Gastroesophageal sphincter (tissue), 4 donors: ENCODE measurements around the gene GALNT18. TPM values are rescaled to one million over a fixed set of nuclear protein-coding genes. Genes with fewer than 3 reads are reported as not detected.

Experiments used
- ATAC-seq: fragments of 150-250 bp; one replicate; pipeline ENCODE4 v1.9.1; 2016; ENCODE audit warnings: mild to moderate bottlenecking, moderate library complexity
- H3K27ac ChIP-seq, 4 donors: fragments of 200-600 bp; sonication (generic) in 3 of 4; 1 replicate in 3 of 4; 2 replicates in 1 of 4; pipeline ENCODE4 v1.5.1; 2016 to 2019
- H3K27me3 ChIP-seq: fragments of 200-600 bp; sonication (generic); one replicate; pipeline ENCODE4 v1.5.1; 2019
- H3K36me3 ChIP-seq, 2 donors: fragments of 200-600 bp; sonication (generic); one replicate each; pipeline ENCODE4 v1.5.1; 2019; ENCODE audit warnings: control low read depth in 1 of 2
- H3K4me1 ChIP-seq, 3 donors: fragments of 200-600 bp; sonication (generic); 1 replicate in 2 of 3; 2 replicates in 1 of 3; pipeline ENCODE4 v1.5.1; 2016 to 2019; ENCODE audit warnings: control low read depth in 2 of 3
- H3K4me3 ChIP-seq, 2 donors: fragments of 200-600 bp; sonication (generic); one replicate each; pipeline ENCODE4 v1.5.1; 2019; ENCODE audit warnings: mild to moderate bottlenecking in 1 of 2, moderate library complexity in 1 of 2
- H3K9me3 ChIP-seq, 3 donors: fragments of 200-600 bp; sonication (generic); one replicate each; pipeline ENCODE4 v1.5.1; 2017 to 2019; ENCODE audit warnings: control low read depth in 2 of 3
- CTCF ChIP-seq, 4 experiments: fragments of 200-600 bp in 2 of 4; fragments of 450-650 bp in 2 of 4; sonication (generic) in 1 of 4; IDR thresholded peaks; one replicate each; pipeline ENCODE4 v1.5.1; 2017 to 2019; ENCODE audit warnings: antibody characterized with exemption in 4 of 4, mild to moderate bottlenecking in 2 of 4, moderate library complexity in 2 of 4
- EP300 ChIP-seq: sonication (generic); formaldehyde crosslinking; IDR thresholded peaks from one replicate; pipeline ENCODE4 v1.6.1; 2017; ENCODE audit warnings: antibody characterized with exemption, mild to moderate bottlenecking
- POLR2A ChIP-seq, 2 donors: fragments of 450-650 bp; IDR thresholded peaks; one replicate each; pipeline ENCODE4 v1.6.1; 2017; ENCODE audit warnings: antibody characterized with exemption in 2 of 2, mild to moderate bottlenecking in 2 of 2, moderate library complexity in 1 of 2
- POLR2AphosphoS5 ChIP-seq: sonication (generic); formaldehyde crosslinking; IDR thresholded peaks from one replicate; pipeline ENCODE4 v1.6.1; 2017; ENCODE audit warnings: antibody characterized with exemption
- WGBS, 2 donors: methylation state at CpG; one replicate each; pipeline ENCODE4 v1.1.5; 2018; ENCODE audit warnings: low coverage in 1 of 2; 5-methylcytosine and 5-hydroxymethylcytosine counted together
- total RNA-seq, 4 donors: library from RNA; depleted of rRNA; stranded (reverse); fragments of >200 nt; gene quantifications; one replicate each; pipeline ENCODE4 v1.1.0, GENCODE V29; 2016

GALNT18 gene
- total RNA-seq, 4 donors from 2014 or later, result 16.0 to 65.6 (median 35.2) TPM

- no peaks in the 10 kb centered on the region for H3K27me3 ChIP-seq
- no peaks in the 10 kb centered on the region for H3K9me3 ChIP-seq
- no peak for TF ChIP-seq EP300
- TF ChIP-seq POLR2AphosphoS5, result no peak
- no peak for TF ChIP-seq POLR2A (IDR thresholded peaks at IDR 0.05)
- TF ChIP-seq CTCF (IDR thresholded peaks at IDR 0.05), result no peak
- WGBS, 2 donors, result 83 to 95% methylated on average over 5 to 7 of the region's 7 CpGs
- no peak overlapping the region for H3K4me3 ChIP-seq
- no peaks in the 10 kb centered on the region for H3K4me1 ChIP-seq
- no peak for ATAC-seq
- peaks cover 0 to 39% of the 10 kb centered on the region in 2 donors for H3K36me3 ChIP-seq
- H3K27ac ChIP-seq, result no peak overlapping the region
Measured at GRCh38 chr11:11304550-11304949, 317.3 kb downstream of the GALNT18 start.

- H3K4me1 ChIP-seq, result no peaks in the 10 kb centered on the region
- no peak for ATAC-seq
Measured at GRCh38 chr11:11302565-11302964, 319.2 kb downstream of the GALNT18 start.

GRCh38 chr11:11301212-11301611, 320.6 kb downstream of the GALNT18 start:
- H3K27ac ChIP-seq, result no peak overlapping the region
- 90 to 96% methylated on average over 4 to 6 of the region's 6 CpGs for WGBS, 2 donors

More at GRCh38 chr11:11302565-11302964, 319.2 kb downstream of the GALNT18 start:
- WGBS, 2 donors, result 91 to 96% methylated on average over 6 to 9 of the region's 10 CpGs
- H3K27me3 ChIP-seq, result no peaks in the 10 kb centered on the region
- no peak overlapping the region for H3K4me3 ChIP-seq
- no peak overlapping the region for H3K27ac ChIP-seq
- H3K9me3 ChIP-seq, result no peaks in the 10 kb centered on the region
- TF ChIP-seq CTCF (IDR thresholded peaks at IDR 0.05), result no peak
- no peak for TF ChIP-seq POLR2AphosphoS5
- TF ChIP-seq POLR2A (IDR thresholded peaks at IDR 0.05), result no peak
- TF ChIP-seq EP300, result no peak
- H3K36me3 ChIP-seq, result peaks cover 0 to 45% of the 10 kb centered on the region in 2 donors

GRCh38 chr11:11297578-11297977, 324.2 kb downstream of the GALNT18 start:
- Histone ChIP-seq H3K36me3 (peaks cover 0 to 35% of the 10 kb centered on the region in 2 donors), H3K9me3 (no peaks in the 10 kb centered on the region), H3K27me3 (no peaks in the 10 kb centered on the region), H3K27ac (no peak overlapping the region), H3K4me3 (no peak overlapping the region), H3K4me1 (peaks cover 0 to 9% (median 0%) of the 10 kb centered on the region in 3 donors)
- TF ChIP-seq CTCF (IDR thresholded peaks at IDR 0.05) (no peak), POLR2AphosphoS5 (no peak), EP300 (no peak), POLR2A (IDR thresholded peaks at IDR 0.05) (no peak)
- no peak for ATAC-seq
- 62% methylated on average over 4 of the region's 6 CpGs; no CpG with 5 or more reads in 1 of the 2 donors for WGBS, 2 donors

More at GRCh38 chr11:11301212-11301611, 320.6 kb downstream of the GALNT18 start:
- no peak overlapping the region for H3K4me3 ChIP-seq
- H3K27me3 ChIP-seq, result no peaks in the 10 kb centered on the region
- ATAC-seq, result no peak
- no peak for TF ChIP-seq CTCF (IDR thresholded peaks at IDR 0.05)
- no peak for TF ChIP-seq EP300
- TF ChIP-seq POLR2AphosphoS5, result no peak
- no peak for TF ChIP-seq POLR2A (IDR thresholded peaks at IDR 0.05)
- H3K36me3 ChIP-seq, result peaks cover 0 to 43% of the 10 kb centered on the region in 2 donors
- H3K4me1 ChIP-seq, result no peaks in the 10 kb centered on the region
- no peaks in the 10 kb centered on the region for H3K9me3 ChIP-seq

GRCh38 chr11:11296434-11296833, 325.4 kb downstream of the GALNT18 start:
- no peak for ATAC-seq
- Histone ChIP-seq H3K27me3 (no peaks in the 10 kb centered on the region), H3K4me1 (peaks cover 0 to 9% (median 0%) of the 10 kb centered on the region in 3 donors), H3K36me3 (peaks cover 0 to 39% of the 10 kb centered on the region in 2 donors), H3K27ac (no peak overlapping the region), H3K9me3 (no peaks in the 10 kb centered on the region), H3K4me3 (no peak overlapping the region)
- TF ChIP-seq POLR2A (IDR thresholded peaks at IDR 0.05) (no peak), CTCF (IDR thresholded peaks at IDR 0.05) (no peak), EP300 (no peak), POLR2AphosphoS5 (no peak)
- WGBS, 2 donors, result 55 to 60% methylated on average over 3 of the region's 3 CpGs
